HG03066 (cell line): ENCODE data around the gene CRABP1.
"Not testable (repeated sequence)": the region's sequence is repeated elsewhere in the genome, so short reads cannot be mapped to it uniquely, and the experiment has no call there.

ENCODE experiments used
- ATAC-seq: cut with Tn5 transposase; IDR thresholded peaks from one replicate; pipeline ENCODE4 v1.9.1; 2021; ENCODE audit warnings: low read depth; ENCODE audit not compliant: unreplicated experiment

CRABP1 gene

DNA sequence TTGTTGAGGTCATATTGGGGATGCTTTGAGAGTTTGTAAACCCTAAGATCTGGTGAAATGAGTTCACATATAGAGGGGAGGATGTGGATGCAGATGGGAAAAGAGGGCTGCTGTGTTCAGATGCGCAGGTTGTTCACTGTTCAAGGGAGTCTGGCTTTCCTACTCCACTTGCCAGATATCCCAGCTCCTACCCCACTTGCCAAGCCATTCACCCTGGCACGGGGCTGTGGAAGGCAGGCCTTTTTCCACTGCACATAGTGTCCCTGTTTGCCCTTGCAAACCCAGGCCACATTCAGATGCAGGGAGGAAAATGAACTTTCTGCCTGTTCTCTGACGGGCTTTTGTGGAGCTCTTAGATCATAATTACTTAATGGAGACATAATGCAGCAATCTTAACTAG lies 29.0 kb downstream of the CRABP1 start:
- ATAC-seq = no peak

DNA sequence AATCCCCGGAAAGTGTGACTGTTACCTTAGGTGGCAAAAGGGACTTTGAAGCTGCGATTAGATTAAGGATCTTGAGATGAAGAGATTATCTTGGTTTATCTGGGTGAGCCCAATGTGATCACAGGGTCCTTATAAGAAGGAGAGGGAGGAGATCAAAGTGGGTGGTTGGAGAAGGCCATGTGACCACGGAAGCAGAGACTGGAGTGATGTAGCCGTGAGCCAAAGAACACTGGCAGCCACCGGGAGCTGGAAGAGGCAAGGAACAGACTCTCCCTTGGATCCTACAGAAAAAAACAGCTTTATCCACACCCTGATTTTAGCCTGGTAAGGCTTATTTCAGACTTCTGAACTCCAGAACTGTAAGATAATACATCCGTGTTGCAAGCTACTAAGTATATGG lies 29.9 kb downstream of the CRABP1 start:
- ATAC-seq = no peak

DNA sequence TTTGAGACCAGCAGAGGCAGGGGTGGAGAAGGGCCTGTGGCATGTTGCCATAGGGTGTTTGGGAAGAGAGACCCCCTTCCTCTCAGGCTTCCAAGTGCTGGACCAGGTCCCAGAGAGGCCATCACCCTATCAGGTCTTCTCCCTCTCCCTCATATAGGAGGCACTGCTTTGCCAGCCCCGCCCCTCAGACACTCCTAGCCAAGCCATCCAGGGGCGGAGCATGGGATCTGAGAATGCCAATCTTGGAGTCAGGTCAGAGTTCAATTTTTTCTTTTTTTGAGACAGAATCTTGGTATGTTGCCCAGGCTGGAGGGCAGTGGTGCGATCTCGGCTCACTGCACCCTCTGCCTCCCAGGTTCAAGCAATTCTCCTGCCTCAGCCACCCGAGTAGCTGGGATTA lies 32.7 kb downstream of the CRABP1 start:
- no peak for ATAC-seq

GRCh38 chr15:78374436-78375393 lies 34.6 kb downstream of the CRABP1 start:
- no peak for ATAC-seq

- not testable (repeated sequence) for ATAC-seq
Observed at GRCh38 chr15:78380143-78380542, 40.0 kb downstream of the CRABP1 start.

DNA sequence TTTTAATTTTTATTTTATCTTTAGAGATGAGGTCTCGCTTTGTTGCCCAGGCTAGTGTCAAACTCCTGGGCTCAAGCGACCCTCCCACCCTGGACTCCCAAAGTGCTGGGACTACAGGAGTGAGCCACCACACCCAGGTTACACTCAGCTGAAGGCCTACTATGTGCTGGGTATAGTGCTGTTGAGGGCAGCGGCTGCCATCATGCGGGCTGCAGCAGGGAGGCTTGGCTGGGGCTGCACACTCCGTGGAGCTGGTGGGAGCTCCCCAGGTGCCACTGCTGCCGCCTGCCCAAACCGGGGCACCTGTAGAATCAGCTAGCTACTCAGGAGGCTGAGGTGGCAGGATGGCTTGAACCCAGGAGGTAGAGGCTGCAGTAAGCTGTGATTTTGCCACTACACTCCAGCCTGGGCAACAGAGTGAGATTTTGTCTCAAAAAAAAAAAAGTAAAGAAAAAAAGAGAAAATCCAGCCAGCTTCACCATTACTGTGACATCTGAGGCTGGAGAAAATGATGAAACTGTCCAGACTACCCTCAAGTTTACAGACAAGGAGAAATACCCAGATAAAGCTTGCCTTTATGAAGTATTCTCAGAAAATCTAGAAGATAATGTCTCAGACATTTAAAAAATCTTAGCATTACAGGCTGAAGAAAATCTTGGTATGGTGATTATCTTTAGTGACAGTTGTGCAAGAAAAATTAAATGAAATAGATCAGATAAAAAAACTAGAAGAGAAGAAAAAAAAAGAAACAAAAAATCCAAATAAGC lies 42.1 kb downstream of the CRABP1 start:
- ATAC-seq = no peak

DNA sequence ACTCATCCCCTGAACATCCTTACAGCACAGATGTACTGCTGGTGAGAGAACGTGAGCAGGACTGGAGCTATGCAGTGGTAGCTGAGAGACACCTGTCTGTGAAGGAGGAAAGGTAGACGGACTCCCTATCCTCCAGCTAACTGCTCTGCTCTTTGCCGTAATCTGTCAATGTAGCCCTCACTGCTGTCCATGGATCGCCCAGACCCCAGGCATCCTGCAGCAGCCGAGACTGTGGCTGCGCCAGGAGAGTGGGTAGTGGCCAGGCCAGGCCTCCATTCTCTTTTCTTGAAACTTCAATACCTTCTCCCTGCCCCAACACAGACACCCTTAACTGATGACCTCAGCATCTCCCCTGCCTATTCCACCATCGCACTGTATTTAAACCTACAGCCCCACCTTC lies 44.5 kb downstream of the CRABP1 start:
- ATAC-seq = no peak

- ATAC-seq = no peak
Observed at GRCh38 chr15:78387246-78388037, 47.3 kb downstream of the CRABP1 start.

- ATAC-seq = no peak
Observed at GRCh38 chr15:78388865-78389264, 48.7 kb downstream of the CRABP1 start.

DNA sequence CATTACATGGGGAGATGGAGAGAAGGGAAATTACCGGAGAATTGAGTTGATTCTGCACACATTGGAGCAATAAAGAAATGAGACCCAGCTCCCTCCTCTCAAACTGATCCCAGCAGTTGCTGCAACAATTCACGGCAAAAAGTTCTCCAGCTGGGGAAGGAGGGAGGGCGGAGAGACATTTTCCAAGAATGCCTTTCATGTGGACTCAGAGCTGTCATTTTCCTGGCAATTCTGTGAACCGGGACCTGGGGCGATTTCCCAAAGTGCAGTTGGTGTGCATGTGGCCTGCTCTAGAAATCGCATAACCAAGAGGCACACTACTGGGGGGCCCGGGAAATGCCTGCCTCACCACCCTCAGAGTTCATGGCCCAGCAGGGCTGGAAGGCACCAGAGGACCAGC lies 49.2 kb downstream of the CRABP1 start:
- ATAC-seq = no peak

GRCh38 chr15:78389738-78390137 lies 49.6 kb downstream of the CRABP1 start:
- ATAC-seq = no peak

DNA sequence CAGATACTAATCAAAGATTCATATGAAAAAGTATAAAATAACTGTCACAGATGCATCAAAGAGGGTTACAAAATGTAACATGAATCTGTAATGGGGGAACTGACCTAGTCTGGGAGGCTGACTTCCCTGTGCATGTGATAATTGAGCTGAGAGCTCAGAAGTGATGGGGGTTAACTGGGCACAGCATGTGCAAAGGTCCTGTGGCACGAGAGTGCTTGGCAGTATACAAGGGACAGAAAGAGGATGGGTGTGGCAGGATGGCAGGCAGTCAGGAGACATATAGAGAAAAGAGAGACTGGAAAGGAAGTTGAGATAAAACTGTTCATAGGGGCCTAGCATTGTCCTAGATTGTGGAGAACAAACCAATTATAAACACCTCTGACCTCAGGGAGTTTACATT lies 50.1 kb downstream of the CRABP1 start:
- no peak for ATAC-seq

DNA sequence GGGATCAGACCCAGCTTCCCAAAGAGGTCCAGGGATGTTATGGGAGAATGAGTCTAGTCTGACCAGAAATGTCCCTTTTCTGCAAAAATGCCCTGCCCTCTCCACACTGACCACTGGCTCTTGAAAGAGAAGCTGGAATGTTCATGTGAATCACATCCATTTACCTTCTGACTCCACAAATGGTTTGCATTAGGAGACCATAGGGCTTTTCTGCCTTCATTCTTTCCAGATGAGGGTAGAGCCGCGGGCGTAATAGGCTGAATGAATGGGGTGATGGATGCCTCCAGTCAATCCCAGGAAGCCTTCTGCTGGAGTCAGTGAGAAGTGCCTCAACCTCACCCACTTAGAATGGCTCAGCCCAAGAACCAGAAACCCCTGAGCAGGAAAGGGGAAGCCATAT lies 50.7 kb downstream of the CRABP1 start:
- no peak for ATAC-seq

DNA sequence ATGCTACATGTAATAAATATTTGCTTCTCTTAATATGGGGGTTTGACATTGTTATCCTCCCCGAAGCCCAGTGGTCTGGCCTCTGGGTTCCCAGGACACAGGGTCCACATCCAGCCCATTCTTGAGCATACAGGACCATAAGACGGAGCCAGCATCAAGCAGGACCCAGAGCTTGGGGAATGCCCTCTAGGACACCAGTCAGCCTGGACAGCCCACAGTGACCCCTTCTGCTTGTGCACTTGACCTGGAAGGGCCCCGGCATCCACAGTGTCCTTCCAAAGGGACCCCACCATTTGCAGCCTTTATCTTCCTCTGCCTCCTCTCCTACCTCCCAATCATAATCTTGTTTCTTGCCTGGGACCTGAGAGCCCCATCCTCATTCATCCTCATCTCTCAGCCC lies 51.6 kb downstream of the CRABP1 start:
- no peak for ATAC-seq

DNA sequence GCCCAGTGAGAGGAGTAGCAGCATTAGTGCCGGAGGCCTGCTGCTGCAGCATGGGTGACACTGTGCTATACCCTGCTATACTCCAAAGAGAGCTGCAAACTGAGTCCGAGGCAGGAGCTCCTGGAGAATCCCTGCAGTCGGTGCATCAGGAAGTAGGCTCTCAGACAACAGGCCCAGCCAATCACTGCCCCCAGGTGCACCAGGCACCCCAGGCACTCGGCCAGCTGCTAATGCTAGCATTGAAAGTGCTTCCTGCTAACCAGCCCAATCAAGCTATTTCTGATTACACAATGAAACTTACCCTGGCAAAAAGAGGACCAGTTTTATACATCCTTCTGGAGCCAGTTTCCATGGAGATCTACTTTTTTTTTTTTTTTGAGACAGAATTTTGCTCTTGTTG lies 52.3 kb downstream of the CRABP1 start:
- no peak for ATAC-seq

GRCh38 chr15:78393137-78393536 lies 53.0 kb downstream of the CRABP1 start:
- ATAC-seq = no peak

GRCh38 chr15:78394026-78394425 lies 53.9 kb downstream of the CRABP1 start:
- ATAC-seq = no peak

- ATAC-seq = no peak
Observed at GRCh38 chr15:78394981-78395616, 54.9 kb downstream of the CRABP1 start.

DNA sequence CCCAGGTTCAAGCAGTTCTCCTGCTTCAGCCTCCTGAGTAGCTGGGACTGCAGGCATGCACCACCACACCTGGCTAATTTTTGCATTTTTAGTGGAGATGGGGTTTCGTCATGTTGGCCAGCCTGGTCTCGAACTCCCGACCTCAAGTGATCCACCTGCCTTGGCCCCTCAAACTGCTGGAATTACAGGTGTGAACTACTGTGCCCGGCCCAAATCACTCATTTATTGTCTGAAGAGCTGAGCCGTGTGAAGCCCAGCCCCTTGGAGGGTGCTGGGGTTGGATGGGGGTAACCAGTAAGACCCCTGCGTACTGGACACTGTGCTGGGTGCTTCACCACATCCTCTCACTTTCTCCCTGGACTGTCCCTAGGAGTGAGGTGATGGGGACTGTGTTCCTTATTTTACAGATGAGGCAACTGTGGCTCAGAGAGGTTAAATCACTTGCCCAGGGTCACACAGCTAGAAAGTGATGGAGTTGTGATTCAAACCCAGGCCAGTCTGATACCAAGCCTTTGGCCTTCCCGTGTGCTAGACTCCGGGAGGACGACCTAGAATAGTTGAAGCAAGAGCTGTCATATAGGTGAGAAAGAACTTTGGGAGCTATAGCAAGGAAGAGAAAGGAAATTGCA lies 56.1 kb downstream of the CRABP1 start:
- no peak for ATAC-seq

DNA sequence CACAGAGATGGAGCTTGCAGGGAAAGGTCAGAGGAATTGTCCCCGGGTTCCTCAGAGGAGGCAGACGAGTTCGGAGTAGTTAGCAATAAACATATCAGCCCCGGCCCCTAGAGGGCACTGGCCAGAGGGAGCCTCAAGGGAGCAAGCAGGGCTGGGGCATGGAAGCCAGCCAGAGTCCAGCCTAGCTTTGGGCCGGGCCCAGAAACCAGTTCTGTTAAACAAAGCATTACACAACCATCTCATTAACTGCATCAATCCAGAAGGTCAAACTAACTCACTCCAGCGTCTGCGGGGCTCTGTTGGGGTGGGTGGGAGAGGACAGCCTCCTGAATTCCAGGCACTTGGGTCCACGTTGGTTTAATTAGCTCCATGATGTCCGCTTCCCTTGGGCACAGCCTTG lies 56.8 kb downstream of the CRABP1 start:
- ATAC-seq = no peak
